GM12801 (cell line): ENCODE results near the gene EXOC5.

ENCODE experiments used
- TF ChIP-seq, protein P1 (sequence below): IDR thresholded peaks from one replicate; pipeline ENCODE4 v1.5.1; 2011; ENCODE audit warnings: control low read depth; ENCODE audit not compliant: insufficient read length; ENCODE audit errors: extremely low read depth

The EXOC5 gene

DNA sequence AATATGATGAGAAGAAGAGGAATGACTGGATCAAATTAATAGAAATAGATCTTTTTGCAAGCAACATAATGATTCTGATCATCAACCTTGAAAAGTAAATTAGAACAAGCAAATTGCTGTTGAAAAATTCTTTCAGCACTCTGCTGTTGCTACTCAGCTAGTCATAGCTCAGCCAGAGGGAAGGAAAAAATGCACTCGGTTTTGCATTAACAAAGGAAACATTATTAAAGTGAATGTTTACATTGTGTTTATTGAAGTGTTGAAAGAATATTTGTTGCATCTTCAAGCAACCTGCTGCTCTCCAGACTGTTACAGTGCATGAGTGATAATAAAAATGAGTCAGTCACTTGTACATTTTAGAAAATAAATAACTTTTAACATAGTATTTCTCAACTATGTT is 26.5 kb upstream of the EXOC5 start:
- TF ChIP-seq, protein P1, sequence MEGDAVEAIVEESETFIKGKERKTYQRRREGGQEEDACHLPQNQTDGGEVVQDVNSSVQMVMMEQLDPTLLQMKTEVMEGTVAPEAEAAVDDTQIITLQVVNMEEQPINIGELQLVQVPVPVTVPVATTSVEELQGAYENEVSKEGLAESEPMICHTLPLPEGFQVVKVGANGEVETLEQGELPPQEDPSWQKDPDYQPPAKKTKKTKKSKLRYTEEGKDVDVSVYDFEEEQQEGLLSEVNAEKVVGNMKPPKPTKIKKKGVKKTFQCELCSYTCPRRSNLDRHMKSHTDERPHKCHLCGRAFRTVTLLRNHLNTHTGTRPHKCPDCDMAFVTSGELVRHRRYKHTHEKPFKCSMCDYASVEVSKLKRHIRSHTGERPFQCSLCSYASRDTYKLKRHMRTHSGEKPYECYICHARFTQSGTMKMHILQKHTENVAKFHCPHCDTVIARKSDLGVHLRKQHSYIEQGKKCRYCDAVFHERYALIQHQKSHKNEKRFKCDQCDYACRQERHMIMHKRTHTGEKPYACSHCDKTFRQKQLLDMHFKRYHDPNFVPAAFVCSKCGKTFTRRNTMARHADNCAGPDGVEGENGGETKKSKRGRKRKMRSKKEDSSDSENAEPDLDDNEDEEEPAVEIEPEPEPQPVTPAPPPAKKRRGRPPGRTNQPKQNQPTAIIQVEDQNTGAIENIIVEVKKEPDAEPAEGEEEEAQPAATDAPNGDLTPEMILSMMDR: no peak

- TF ChIP-seq, protein P1: no peak
These were observed 25.4 kb upstream of the EXOC5 start for GRCh38 chr14:57293866-57294837.

GRCh38 chr14:57291692-57292647 is 23.3 kb upstream of the EXOC5 start:
- TF ChIP-seq, protein P1: no peak

- TF ChIP-seq, protein P1: no peak
These were observed 22.0 kb upstream of the EXOC5 start for GRCh38 chr14:57290751-57291150.

DNA sequence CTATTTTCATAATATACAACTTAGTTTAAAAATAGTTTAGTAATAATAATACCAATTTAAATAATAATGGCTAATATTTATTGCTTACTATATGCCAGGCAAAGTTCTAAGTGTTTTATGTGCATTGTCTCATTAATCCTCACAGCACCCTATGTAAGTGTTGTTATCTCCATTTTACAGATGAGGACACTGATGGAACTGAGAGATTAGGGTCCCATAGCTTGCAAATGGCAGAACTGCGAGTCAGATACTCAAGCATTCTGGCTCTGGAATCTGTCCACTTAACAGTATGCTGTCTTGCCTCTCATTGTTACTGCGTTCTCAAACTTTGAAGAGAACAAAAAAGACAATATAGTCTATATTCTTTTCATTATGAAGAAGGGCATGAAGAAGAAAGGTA is 19.0 kb upstream of the EXOC5 start:
- TF ChIP-seq, protein P1: no peak

GRCh38 chr14:57277062-57277461 is 8.4 kb upstream of the EXOC5 start:
- TF ChIP-seq, protein P1: no peak
